Large intestine (tissue), 3 donors: ENCODE results near the gene COL27A1. TPM values are rescaled to one million over a fixed set of nuclear protein-coding genes. Genes with fewer than 3 reads are reported as not detected.

ENCODE experiments used
- DNase-seq, 2 donors: peaks; one replicate each; pipeline versions ENCODE4 v3.0.0 to v3.0.0-alpha.2; 2013
- H3K27ac ChIP-seq: one replicate; pipeline ENCODE4 v1.5.1; 2013; ENCODE audit warnings: low read length
- H3K27me3 ChIP-seq: 2 replicates; pipeline ENCODE4 v1.6.1; 2013; ENCODE audit warnings: low read length; ENCODE audit not compliant: control insufficient read depth, insufficient read depth
- H3K36me3 ChIP-seq: 2 replicates; pipeline ENCODE4 v1.6.1; 2013; ENCODE audit warnings: low read length; ENCODE audit not compliant: control insufficient read depth, insufficient read depth
- H3K4me1 ChIP-seq: one replicate; pipeline ENCODE4 v1.6.1; 2013; ENCODE audit warnings: low read length; ENCODE audit not compliant: control insufficient read depth, insufficient read depth
- H3K4me3 ChIP-seq: one replicate; pipeline ENCODE4 v1.5.1; 2013; ENCODE audit warnings: low read length
- H3K9me3 ChIP-seq: one replicate; pipeline ENCODE4 v1.6.1; 2013; ENCODE audit warnings: mild to moderate bottlenecking, low read depth, low read length, moderate library complexity; ENCODE audit not compliant: control insufficient read depth
- WGBS: methylation state at CpG from one replicate; pipeline ENCODE4 v1.1.5; 2013; ENCODE audit warnings: low lambda C conversion rate; ENCODE audit not compliant: insufficient coverage; 5-methylcytosine and 5-hydroxymethylcytosine counted together
- polyA plus RNA-seq: library from polyadenylated mRNA; unstranded; fragments of 120-200 nt; gene quantifications from one replicate; pipeline ENCODE4 v1.2.1, GENCODE V29; 2013

Gene COL27A1
- polyA plus RNA-seq, 1 donor = 117 TPM

DNA sequence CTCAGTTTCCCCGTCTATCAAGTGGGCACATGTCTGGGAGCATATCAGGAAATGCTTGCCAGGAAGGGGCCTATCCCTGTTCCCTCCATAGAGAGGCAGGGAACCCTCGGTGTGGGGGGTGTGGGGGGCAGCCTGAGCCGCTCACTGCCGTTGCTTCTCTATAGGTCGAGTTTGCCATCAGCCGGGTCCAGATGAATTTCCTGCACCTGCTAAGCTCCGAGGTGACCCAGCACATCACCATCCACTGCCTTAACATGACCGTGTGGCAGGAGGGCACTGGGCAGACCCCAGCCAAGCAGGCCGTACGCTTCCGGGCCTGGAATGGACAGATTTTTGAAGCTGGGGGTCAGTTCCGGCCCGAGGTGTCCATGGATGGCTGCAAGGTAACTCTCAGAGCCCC lies 153.8 kb downstream of the COL27A1 start:
- Histone ChIP-seq H3K27ac (no peak overlapping the region), H3K27me3 (no peaks in the 10 kb centered on the region), H3K9me3 (no peaks in the 10 kb centered on the region), H3K4me1 (no peaks in the 10 kb centered on the region), H3K36me3 (peaks cover 66% of the 10 kb centered on the region), H3K4me3 (no peak overlapping the region)
- no peak for DNase-seq
- no CpG with 5 or more reads among the region's 13 CpGs for WGBS

DNA sequence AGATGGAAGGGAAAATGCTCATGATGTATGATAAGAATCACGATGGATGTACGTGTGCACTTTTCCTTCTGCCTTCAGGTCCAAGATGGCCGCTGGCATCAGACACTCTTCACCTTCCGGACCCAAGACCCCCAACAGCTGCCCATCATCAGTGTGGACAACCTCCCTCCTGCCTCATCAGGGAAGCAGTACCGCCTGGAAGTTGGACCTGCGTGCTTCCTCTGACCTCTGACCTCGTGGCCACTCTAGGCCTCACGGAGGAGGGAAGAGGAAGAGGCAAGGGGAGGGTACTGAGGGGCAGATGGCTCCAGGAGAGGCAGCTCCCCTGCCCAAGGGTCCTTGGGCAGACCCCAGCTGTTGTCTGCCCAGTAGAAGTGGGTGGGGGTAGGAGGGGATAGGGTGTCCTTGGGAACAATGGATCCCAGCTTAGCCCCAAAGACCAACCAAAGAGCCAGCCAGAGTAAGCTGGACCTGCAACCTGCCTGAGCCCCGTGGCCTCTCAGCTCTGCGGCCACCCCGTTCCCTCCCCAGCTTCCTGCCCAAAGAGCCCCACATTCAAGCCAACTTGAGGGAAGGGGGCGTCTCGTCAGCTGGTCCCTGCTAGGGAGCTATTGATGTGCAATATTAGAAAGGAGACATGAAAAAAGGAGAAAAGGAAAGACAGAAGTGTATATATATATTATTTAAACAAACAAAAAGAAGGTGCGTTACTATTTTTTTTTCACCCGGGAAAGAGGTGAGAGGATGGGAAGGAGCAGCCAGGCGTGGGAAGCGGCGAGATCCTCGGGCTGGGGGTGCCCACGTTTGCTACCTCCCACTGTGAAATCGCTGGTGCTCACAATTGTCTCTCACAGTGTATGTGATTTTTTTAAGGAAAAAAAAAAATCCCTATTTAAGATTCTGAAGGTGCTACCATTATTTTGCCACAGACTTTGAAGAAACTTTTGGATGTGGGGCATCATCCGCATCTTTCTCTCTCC lies 155.4 kb downstream of the COL27A1 start:
- WGBS = 80% methylated on average over 2 of the region's 22 CpGs
- Histone ChIP-seq H3K36me3 (peaks cover 52% of the 10 kb centered on the region), H3K9me3 (no peaks in the 10 kb centered on the region), H3K27ac (no peak overlapping the region), H3K4me3 (no peak overlapping the region), H3K27me3 (no peaks in the 10 kb centered on the region), H3K4me1 (no peaks in the 10 kb centered on the region)
- DNase-seq = no peak

DNA sequence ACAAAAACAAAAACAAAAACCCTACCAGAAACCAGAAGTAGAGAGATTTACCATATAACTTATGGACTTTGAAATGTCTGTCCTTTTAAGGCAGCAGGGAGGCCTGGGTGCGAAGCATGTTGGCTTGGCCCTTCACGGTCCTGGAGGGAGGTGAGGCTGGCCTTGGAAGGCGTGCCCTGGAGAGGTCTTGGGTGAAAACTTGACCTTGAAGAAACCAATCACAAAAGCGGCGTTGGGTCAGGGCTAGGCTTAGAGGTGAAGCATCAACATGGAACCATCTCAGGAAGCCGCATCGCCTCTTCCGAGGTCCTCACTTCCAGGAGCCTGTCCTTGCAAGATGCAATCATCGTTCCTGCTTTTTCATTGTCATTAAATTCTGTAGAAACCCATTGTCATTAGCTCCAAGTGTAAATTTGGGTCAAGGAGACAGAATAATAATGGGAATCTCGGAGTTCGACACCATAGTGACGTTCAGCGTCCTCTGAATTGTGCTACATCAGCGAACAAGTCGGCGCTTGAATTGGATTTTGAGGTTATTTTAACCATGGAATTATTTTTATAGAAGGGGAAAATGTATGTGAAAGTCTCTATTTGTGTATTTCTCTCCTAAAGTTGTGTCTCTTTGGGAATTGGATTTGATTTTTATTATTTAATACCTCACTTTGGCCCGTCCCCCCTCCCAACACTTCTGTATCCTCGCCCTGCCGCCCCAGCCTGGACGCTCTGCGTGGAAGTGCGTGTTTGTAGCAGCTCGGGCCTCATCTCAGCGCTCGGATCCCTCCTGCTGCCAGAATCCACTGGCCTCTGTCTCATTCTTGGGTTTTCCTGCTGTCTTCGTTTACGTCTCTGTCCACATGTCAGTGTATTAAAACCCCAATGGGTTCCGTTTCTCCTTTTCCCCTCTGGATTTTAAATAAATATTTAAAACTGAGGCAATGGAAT lies 156.5 kb downstream of the COL27A1 start:
- no peaks in the 10 kb centered on the region for H3K9me3 ChIP-seq
- 95% methylated on average over 12 of the region's 28 CpGs for WGBS
- H3K4me1 ChIP-seq = no peaks in the 10 kb centered on the region
- DNase-seq = no peak
- peaks cover 42% of the 10 kb centered on the region for H3K36me3 ChIP-seq
- H3K4me3 ChIP-seq = no peak overlapping the region
- H3K27ac ChIP-seq = no peak overlapping the region
- no peaks in the 10 kb centered on the region for H3K27me3 ChIP-seq

DNA sequence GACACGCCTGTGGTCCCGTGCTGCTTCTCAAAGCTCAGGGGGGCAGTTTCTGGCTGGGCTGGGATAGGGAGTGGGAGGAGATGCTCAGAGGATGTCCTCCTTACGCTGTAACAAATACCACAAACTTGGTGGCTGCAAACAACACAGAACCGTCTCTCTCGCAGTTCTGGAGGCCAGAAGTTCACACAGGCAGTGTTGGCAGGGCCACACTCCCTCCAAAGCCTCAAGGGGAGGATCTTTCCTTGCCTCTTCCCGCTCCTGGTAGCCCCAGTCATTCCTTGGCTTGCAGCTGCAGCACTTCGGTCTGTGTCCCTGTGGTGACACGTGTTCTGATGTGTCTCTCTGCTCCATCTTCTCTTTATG lies 157.2 kb downstream of the COL27A1 start:
- Histone ChIP-seq H3K27ac (no peak overlapping the region), H3K27me3 (no peaks in the 10 kb centered on the region), H3K4me1 (no peaks in the 10 kb centered on the region), H3K36me3 (peaks cover 35% of the 10 kb centered on the region), H3K4me3 (no peak overlapping the region), H3K9me3 (no peaks in the 10 kb centered on the region)
- WGBS = no CpG with 5 or more reads among the region's 8 CpGs
- DNase-seq = no peak

DNA sequence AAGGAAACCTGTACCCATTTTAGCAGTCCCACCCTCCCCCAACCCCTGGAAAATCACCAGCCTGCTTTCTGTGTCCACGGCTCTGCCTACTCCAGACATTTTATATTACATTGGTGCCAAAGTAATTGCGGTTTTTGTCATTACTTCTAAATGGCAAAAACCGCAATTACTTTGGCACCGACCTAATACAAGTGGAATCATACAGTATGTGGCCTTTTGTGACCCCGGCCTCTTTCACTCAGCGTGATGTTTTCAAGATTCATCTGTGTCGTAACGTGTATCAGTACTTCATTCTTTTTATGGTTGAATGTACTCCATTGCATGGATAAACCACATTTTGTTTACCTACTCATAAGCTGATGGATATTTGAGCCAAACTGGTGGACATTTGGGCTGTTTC lies 157.8 kb downstream of the COL27A1 start:
- 80% methylated on average over 1 of the region's 8 CpGs for WGBS
- H3K4me1 ChIP-seq = no peaks in the 10 kb centered on the region
- H3K9me3 ChIP-seq = no peaks in the 10 kb centered on the region
- H3K36me3 ChIP-seq = peaks cover 28% of the 10 kb centered on the region
- DNase-seq = no peak
- H3K4me3 ChIP-seq = no peak overlapping the region
- H3K27me3 ChIP-seq = no peaks in the 10 kb centered on the region
- no peak overlapping the region for H3K27ac ChIP-seq

DNA sequence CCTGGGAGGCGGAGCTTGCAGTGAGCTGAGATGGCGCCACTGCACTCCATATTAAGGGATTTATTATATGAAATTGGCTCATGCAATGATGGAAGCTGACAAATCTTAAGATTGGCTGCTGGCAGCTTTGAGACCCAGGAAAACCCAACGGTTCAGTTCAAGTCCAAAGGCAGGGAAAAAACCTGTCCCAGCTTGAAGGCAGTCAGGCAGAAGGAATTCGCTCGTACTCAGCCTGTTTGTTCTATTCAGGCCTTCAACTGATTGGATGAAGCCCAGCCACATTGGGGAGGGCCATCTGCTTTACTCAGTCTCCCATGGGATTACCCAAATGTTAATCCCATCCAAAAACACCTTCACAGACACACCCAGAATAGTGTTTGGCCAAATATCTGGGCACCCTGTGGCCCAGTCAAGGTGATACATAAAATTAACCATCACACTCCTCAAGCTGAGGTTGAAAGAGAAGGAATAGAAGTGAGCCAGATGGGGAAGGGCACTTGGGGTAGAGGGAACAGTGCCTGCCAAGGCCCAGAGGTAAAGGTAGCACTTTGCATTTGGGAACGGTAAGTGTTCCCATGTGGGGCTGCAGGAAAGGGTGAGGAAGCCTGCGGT lies 159.0 kb downstream of the COL27A1 start:
- H3K27ac ChIP-seq = no peak overlapping the region
- H3K4me1 ChIP-seq = no peaks in the 10 kb centered on the region

DNA sequence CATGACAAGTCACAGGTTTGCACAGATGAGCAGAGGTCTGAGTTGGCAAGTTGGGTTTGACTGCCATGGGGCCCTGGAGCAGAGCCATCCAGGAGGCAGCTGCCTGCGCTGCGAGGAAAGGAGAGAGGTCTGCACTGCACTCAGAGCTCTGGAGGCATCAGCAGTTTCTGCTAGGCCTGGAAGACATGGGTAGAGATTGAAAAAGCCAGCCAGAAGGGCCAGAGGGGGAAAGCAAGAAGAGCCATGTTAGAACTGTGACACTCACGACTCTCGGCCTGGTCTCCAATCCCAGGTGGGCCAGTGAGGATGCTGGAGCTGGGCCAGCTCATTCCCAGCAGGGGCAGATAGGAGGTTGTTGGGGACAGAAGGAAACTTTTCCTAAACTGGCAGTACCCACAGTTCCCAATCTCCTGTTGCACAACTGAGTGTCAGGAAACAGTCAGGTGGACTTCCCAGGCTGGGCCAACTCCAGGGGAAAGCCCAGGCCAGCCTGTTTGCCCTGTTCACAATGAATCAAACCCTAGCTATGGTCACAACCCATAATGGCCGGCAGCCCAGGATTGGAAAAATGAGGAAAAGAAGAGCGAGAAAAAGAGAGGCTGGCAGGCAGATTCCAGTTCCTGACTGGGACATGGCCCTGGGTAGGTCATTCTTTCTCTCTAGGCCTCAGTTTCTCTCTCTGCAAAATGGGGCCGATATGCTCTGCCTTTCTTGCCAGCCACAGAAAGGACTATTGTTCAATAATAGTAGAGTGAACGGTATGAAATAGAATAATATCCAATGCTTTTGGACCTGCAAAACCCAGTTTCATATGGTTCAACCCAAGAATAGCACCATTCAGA lies 159.8 kb downstream of the COL27A1 start:
- Histone ChIP-seq H3K36me3 (peaks cover 16% of the 10 kb centered on the region), H3K9me3 (no peaks in the 10 kb centered on the region), H3K27me3 (no peaks in the 10 kb centered on the region), H3K27ac (no peak overlapping the region), H3K4me1 (no peaks in the 10 kb centered on the region), H3K4me3 (no peak overlapping the region)
- DNase-seq = no peak
- no CpG with 5 or more reads among the region's 8 CpGs for WGBS

More for the DNA sequence above, 159.0 kb downstream of the COL27A1 start:
- WGBS = no CpG with 5 or more reads among the region's 7 CpGs
- Histone ChIP-seq H3K9me3 (no peaks in the 10 kb centered on the region), H3K36me3 (peaks cover 16% of the 10 kb centered on the region), H3K4me3 (no peak overlapping the region), H3K27me3 (no peaks in the 10 kb centered on the region)
- no peak for DNase-seq

DNA sequence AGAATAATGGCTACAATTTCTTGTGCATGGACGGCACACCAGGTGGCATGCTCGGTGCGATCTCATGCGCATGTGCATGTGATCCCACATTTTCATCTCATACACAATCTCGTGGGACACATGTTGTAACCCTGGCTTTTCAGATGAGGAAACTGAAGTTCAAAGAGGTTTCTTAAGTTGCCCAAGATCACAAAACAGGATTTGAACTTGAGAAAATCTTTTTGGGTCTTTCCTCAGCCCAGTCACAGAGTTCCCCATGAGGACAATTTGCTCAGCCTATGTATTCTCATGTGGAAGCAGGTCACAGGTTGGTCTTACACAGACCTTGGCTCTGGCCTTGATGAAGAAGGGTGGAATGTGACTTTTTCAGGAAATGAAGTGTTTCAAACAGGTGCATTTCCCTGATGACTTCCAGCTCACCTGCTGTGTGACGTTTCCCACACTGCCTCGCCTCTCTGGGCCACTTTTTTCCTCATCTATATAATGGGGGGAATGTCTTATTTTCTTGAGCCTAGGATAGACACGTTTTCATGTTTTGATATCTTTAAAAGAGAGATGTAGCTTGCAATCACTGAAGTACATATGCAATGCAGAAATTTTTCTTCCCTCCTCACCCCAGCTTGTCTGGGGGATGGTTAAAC lies 160.5 kb downstream of the COL27A1 start:
- peaks cover 11% of the 10 kb centered on the region for H3K36me3 ChIP-seq
- no peaks in the 10 kb centered on the region for H3K27me3 ChIP-seq
- no peaks in the 10 kb centered on the region for H3K9me3 ChIP-seq
- no peaks in the 10 kb centered on the region for H3K4me1 ChIP-seq
- no peak overlapping the region for H3K4me3 ChIP-seq
- WGBS = 82% methylated on average over 2 of the region's 8 CpGs
- DNase-seq = no peak
- H3K27ac ChIP-seq = no peak overlapping the region

DNA sequence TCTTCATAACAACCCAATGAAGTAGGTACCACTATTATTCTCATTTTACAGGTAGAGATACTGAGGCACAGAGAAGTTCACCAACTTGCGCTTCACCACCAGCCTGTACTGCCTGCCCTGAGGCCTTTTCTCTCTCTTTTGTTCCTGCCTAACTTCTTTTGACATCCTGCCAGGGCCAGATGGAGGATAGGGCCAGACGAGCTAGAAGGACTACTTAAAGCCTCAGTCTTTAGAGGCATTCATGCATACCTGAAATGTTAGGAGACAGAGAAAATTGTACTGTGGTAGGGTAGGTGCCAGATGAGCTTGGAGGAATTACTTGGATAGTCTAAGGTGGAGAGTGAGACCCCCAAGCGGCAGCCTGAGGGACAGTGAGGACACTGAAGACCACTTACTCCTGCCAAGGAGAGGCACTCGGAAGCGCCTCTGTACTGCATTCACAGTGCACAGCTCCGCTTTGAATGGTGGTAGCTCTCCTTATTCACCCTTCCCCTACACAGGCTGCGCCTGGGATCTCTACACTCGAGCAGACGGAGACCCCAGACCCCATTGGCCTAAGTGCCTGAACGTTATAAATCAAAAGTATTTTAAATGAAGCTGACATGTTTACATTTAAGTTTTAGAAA lies 161.4 kb downstream of the COL27A1 start:
- Histone ChIP-seq H3K4me3 (no peak overlapping the region), H3K9me3 (no peaks in the 10 kb centered on the region), H3K27ac (no peak overlapping the region), H3K4me1 (no peaks in the 10 kb centered on the region), H3K36me3 (peaks cover 4% of the 10 kb centered on the region), H3K27me3 (no peaks in the 10 kb centered on the region)
- WGBS = no CpG with 5 or more reads among the region's 10 CpGs
- no peak for DNase-seq
